ENCODE measurements around the gene PREX1.

DNA sequence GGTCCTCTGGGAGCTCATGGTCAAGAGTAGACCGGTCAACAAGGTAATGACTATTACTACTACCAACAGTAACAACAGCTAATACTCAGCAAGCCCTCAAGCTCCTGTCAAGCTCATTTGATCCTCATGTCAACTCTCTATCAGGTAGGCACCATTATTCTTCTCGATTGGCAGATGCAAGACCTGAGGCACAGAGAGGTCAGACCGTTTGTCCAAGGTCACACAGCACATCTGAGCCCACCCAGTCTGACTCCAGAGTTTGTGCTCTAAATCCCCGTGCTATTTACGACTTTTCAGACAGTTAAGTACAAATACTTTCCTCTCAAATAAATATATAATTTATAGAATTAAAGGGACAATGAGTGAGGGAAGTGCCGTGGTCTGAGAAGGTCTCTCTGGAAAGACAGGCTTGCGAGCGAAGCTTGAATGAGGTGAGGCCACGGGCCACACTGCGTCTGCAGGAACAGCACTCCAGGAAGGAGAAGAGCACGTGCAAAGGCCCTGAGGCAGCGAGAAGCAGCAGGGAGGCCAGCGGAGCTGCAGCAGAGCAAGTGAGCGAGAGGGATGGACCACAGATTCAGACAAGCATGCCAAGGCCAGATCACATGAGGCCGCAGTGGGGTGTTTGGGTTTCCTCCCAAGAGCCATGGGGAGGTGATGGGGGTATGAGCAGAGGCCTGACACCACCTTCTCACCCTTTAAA, 117.3 kb downstream of the PREX1 start:
- TF ChIP-seq POLR2A (IDR thresholded peaks at IDR 0.05; ENCODE audit: low read depth, low read length) = no peak
- no peak for TF ChIP-seq FOS (IDR thresholded peaks at IDR 0.05; ENCODE audit: low read depth, low read length)
